Measurements from ENCODE around the gene C20orf173.

DNA sequence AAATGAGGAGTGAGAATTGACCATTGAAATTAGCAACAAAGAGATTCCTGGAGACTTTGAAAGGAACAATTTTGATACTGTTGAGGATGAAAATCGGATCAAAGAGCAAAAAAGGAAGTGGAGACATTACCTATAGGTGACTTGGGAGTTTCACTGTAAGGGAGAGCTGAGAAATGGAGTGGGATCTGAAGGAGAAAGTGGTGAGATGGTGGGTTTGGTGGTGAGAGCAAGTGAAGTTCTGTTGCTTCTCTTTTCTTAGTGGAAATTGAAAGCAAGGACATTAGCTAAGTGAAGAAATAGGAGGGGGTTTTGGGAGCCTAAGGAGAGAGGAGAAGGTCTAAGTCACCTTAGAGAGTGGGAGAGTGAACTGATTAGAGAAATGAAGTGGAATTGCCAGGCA is 16.7 kb upstream of the C20orf173 start:
- TF ChIP-seq, protein P1, sequence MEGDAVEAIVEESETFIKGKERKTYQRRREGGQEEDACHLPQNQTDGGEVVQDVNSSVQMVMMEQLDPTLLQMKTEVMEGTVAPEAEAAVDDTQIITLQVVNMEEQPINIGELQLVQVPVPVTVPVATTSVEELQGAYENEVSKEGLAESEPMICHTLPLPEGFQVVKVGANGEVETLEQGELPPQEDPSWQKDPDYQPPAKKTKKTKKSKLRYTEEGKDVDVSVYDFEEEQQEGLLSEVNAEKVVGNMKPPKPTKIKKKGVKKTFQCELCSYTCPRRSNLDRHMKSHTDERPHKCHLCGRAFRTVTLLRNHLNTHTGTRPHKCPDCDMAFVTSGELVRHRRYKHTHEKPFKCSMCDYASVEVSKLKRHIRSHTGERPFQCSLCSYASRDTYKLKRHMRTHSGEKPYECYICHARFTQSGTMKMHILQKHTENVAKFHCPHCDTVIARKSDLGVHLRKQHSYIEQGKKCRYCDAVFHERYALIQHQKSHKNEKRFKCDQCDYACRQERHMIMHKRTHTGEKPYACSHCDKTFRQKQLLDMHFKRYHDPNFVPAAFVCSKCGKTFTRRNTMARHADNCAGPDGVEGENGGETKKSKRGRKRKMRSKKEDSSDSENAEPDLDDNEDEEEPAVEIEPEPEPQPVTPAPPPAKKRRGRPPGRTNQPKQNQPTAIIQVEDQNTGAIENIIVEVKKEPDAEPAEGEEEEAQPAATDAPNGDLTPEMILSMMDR (IDR thresholded peaks at IDR 0.05 in 8 of 11, conservative IDR thresholded peaks at IDR 0.05 in 3 of 11) = no peak
- no peak for TF ChIP-seq POLR2A (IDR thresholded peaks at IDR 0.05)

Measured in spleen (tissue), 7 donors.